HG02870 (cell line): ENCODE data around the gene PRAF2.

ENCODE experiments used
- ATAC-seq: cut with Tn5 transposase; IDR thresholded peaks from one replicate; pipeline ENCODE4 v1.9.1; 2021; ENCODE audit warnings: mild to moderate bottlenecking, moderate library complexity; ENCODE audit not compliant: unreplicated experiment

PRAF2 gene

GRCh38 chrX:49075347-49075746 lies 1.5 kb upstream of the PRAF2 start:
- ATAC-seq: no peak

DNA sequence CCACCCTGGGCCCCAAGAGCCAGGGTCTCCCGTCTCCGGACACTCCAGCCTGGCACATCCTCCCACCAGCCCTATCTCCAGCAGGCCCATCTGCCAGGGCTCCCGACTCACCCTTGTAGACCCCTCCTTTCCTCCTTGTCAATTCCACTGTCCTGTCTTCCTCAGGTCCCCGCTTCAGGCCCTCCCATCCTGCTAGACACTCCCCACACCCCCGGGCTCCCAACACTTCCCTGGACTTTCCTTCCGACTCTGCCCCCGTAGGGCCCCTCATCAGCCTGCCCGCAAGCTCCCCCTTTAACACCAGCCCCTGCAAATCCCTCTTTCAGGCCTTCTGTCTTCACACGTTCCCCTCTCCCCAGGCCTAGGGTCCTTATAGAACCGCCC lies 1.1 kb downstream of the PRAF2 start:
- ATAC-seq: no peak

- no peak for ATAC-seq
Measured at GRCh38 chrX:49071877-49072711, 1.7 kb downstream of the PRAF2 start.

GRCh38 chrX:49070988-49071387 lies 2.8 kb downstream of the PRAF2 start:
- ATAC-seq: no peak

DNA sequence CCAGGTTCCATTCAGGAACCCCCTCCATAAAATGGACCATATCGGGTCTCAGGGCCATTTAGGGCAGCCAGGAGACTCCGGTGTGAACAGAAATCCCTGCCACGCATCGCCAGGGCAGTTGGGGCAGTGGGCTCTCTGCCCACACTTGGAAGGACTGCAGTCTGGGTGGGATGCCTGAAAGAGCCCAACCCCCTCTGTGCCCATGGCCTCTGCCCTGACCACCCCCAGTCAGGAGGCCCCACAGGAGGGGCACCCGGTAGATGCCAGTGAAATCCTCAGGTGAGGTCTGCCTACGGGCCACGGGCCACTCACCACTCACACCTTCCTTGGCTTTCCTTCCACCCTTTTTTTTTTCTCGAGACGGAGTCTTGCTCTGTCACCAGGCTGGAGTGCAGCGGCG lies 4.8 kb downstream of the PRAF2 start:
- ATAC-seq: no peak

DNA sequence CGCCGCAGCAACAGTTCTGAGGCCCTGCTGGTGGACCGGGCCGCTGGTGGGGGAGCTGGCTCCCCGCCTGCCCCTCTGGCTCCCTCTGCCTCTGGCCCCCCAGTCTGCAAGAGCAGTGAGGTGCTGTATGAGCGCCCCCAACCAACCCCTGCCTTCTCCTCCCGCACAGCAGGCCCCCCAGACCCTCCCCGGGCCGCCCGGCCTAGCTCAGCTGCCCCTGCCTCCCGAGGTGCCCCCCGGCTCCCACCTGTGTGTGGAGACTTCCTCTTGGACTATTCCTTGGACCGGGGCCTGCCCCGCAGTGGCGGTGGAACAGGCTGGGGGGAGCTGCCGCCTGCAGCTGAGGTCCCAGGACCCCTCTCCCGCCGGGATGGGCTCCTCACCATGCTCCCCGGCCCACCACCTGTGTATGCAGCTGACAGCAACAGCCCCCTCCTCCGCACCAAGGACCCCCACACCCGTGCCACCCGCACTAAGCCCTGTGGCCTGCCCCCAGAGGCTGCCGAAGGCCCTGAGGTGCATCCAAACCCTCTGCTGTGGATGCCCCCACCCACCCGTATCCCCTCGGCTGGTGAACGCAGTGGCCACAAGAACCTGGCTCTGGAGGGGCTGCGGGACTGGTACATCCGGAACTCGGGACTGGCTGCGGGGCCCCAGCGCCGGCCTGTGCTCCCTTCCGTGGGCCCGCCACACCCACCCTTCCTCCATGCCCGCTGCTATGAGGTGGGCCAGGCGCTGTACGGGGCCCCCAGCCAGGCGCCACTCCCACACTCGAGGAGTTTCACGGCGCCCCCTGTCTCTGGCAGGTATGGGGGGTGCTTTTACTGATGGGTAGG lies 6.3 kb downstream of the PRAF2 start:
- ATAC-seq: no peak

DNA sequence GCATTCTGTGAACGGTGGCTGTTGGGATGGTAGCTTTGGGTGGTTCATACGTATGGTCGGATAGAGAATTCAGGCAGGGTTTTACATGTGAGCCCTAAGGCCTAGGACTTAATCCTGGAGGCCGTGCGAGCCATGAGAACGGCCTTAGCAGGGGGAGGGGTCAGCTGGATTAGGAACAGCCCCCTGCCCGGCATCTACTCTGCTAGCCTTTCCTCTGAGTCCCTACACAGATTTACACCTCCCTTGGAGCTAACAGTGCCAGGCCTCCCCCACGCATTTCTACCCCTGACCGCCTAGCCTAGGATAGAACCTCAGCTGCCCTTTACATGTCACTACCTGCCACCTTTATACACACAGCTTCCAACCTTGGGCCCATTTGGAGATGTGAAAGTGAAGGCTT lies 7.1 kb downstream of the PRAF2 start:
- ATAC-seq: no peak

DNA sequence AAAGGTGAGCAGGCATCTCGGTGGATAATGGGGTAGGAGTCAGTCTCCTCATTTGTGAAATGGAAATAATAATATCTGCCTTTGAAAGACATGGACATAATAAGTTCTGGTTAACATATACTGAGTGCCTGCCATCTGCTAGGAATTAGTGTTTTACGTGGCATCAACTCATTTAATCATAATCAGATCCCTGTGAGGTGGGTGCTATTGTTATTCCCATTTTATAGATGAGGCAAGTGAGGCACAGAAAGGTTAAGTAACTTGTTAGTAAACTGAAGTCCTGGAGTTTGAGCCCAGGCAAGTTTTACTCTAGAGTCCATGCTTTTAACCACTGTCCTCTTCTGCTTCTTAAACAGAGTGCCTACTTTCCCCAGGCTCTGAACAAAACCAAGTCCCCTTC lies 7.5 kb downstream of the PRAF2 start:
- no peak for ATAC-seq

DNA sequence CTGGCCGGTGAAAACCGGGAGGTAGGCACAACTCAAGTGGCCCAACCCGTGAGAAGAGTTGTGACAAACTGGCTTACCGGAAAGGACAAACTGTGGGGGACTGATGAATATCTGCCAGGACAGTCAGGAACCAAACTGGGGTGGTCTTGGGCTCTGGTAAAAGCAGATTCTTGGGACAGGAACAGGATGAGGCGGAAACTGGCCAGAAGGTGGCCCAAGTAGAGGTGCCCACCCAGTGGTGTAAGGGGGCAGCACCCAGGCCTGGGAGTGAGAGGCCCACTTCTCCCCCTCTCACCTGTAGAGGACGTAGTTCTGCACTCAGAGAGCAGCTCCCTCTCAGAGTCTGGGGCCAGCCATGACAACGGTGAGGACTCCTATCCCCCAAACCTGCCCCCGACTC lies 9.1 kb downstream of the PRAF2 start:
- no peak for ATAC-seq

GRCh38 chrX:49064303-49064702 lies 9.5 kb downstream of the PRAF2 start:
- ATAC-seq: no peak

- ATAC-seq: no peak
Measured at GRCh38 chrX:49063715-49064114, 10.1 kb downstream of the PRAF2 start.

DNA sequence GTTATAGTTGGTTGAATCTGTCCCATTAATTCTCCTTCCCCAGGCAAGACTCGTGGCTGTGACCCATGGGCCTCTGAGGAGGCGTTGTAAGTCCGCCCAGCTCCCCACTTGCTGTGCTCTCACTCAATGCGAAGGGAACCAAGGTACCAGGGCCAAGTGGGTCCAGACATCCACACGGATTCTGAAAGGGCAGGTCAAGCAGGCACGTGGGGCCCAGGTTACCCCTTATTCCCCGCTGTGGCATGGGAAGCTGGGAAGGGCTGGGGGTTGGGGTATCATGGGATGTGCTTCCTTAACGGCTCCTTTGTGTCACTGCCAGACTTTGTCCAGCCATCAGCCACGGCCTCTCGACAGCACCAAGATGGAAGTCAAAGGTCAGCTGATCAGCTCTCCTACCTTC lies 11.9 kb downstream of the PRAF2 start:
- ATAC-seq: no peak

DNA sequence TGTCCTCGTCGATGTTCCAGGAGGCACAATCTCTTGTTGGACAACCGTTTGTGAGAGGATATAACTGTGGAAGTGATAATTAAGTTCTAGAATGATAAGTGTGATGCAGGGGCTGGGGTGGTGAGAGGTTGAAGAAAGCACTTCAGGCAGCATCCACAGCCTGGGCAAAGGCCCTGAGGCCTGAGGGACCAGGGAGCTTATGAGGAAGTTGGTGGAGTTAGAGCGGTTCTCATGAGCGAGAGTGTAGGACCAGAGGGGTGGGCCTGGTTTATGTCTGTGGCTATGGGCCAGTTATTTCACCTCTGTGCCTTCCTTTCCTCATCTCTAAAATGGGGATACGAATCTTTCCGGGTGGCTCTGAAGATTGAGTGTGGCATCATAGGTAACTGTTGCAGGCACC lies 12.3 kb downstream of the PRAF2 start:
- no peak for ATAC-seq

- ATAC-seq: no peak
Measured at GRCh38 chrX:49060914-49061313, 12.9 kb downstream of the PRAF2 start.

DNA sequence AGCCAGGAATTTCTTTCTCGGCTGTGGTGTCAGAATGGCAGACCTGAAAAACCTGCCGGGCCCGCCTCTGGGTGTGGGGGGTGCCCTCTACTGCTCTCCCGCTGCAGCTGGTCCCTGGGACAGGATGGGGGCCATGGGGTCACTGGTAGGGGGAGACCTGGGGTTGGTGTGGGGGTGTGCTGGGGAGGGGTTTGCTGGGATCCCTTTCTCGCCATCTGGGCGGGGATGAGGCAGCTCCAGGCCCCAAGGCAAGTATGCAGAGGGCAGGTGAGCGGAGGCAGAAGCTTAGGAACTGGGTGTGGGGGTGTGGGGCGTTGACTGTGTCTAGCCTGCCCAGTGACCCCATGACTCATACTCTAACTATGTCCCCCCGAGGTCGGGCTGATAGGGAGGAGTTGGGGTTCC lies 14.1 kb downstream of the PRAF2 start:
- ATAC-seq: no peak

- ATAC-seq: no peak
Measured at GRCh38 chrX:49059201-49059600, 14.6 kb downstream of the PRAF2 start.

GRCh38 chrX:49058794-49059193 lies 15.0 kb downstream of the PRAF2 start, which contains the start of gene CCDC120:
Gene CCDC120 (plus strand): TSS chrX:49058999. CDS start chrX:49062042, 3,043 bp downstream.
- ATAC-seq: no peak

- no peak for ATAC-seq
Measured at GRCh38 chrX:49054073-49054762, 19.6 kb downstream of the PRAF2 start.

DNA sequence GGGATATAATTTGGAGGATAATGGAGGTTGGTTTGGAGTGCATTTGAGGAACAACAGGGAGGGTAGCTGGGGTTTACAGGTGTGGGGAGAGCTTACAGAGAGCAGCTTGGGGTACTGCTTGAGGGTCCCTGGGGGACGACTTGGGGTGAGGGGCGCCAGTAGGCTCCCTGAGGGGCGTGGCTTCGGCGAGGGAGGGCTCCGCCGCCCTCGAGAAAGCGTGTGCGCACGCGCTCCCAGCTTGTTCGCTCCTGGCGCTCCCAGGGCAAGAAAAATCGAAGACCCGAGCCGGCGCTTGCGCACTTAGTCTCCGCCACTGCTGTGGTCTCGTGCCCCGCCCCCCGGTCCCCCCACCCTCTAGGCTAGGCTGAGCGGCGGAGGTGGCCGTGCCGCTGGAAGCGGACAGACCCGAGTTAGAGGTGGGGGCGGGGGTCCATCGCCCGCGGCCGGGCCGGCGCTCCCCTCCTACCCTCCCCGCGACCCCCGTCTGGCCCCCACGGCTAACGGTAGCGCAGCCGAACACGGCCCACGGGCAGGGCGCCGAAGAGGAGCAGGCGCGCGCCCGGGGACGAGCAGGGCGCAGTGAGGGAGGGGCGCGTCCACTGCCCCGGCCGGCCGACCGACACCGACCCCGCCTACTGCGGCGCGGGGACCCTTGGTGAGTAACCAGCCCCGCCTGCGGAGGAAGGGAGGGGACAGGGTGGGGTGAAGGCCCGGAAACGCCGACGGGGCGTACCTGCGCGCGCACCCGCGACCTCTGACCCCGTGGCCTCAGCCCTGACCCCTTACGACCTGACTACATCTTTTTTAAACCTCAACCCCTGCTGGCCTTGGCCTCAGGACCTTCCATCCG lies 20.4 kb downstream of the PRAF2 start:
- no peak for ATAC-seq

GRCh38 chrX:49043987-49044281 lies 29.9 kb downstream of the PRAF2 start:
- ATAC-seq: no peak
